Glomerular visceral epithelial cell (primary cell): ENCODE data around the gene KNOP1.
"Not testable (repeated sequence)": the region's sequence is repeated elsewhere in the genome, so short reads cannot be mapped to it uniquely, and the experiment has no call there.

ENCODE experiments used
- DNase-seq: peaks from one replicate; pipeline ENCODE4 v3.0.0-alpha.2; 2016; ENCODE audit errors: extremely low spot score

The KNOP1 gene

GRCh38 chr16:19683453-19684236, 34.4 kb downstream of the KNOP1 start:
- DNase-seq, result no peak

- DNase-seq, result no peak
These were observed 36.4 kb downstream of the KNOP1 start for GRCh38 chr16:19681637-19682036.

GRCh38 chr16:19680881-19681340, 37.1 kb downstream of the KNOP1 start:
- no peak for DNase-seq

DNA sequence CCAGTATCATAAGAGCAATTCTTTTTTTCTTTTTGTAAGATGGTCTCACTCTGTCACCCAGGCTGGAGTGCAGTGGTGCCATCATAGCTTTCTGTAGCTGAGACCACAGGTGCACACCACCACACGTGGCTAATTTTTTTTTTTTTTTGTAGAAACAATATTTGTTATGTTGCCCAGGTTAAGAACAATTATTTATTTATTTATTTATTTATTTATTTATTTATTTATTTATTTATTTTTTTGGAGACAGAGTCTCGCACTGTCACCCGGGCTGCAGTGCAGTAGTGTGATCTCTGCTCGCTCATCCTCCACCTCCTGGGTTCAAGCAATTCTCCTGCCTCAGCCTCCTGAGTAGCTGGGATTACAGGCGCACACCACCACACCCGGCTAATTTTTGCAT, 38.7 kb downstream of the KNOP1 start:
- not testable (repeated sequence) for DNase-seq

DNA sequence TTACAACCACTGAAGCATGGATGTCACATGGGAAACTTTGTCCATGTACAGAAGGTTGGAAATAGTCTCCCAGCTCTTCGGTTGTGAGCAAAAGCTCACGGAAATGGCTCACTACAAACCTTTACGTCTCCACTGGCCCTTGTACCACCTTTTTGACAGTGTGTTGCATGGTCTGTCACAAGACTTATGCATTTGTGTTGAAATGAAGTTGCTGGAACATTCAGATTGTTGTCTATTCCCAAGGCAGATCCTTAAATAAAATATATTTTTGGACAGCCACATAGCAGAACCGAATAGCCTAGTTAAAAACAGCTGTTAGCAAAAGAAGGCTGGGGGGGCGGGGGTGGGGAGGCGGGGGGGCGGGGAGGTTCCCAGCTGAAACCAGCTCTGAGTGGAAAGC, 39.2 kb downstream of the KNOP1 start:
- no peak for DNase-seq

DNA sequence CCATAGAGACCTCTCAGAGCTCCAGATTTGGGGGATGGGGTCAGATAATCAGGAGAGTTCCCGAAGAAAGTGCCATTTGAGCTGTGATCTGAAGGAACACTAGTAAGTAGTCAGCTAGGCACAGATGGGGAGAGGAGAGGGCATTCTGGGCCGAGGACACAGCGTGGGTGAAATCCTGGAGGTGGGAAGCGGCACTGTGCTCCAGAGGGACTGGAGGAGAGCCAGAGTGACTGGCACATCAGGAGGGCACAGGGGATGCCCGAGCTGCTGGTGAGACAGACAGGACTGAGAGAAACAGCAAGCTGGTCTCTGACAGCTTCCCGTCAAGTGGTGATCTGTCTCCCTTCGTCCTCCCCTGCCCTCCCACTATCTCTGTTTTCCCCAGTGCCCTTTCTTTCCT, 40.6 kb downstream of the KNOP1 start:
- DNase-seq, result no peak

DNA sequence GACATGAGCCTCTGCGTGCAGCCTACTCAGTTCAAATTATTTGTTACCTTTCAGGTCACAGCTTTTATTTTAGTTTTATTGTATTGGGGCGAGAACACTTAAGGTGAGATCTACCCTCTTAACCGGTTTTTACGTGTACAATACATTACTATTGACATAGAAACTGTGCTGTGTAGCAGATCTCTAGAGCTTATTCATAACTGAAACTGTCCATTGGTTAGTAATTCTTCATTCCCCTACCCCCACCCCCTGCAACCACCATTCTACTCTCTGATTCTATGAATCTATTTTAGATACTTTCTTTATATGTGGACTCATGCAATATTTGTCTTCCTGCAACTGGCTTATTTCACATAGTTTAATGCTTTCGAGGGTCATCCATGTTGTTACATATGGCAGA, 43.5 kb downstream of the KNOP1 start:
- no peak for DNase-seq

GRCh38 chr16:19672378-19672777, 45.6 kb downstream of the KNOP1 start:
- DNase-seq, result no peak

GRCh38 chr16:19666477-19666876, 51.5 kb downstream of the KNOP1 start:
- DNase-seq, result no peak

GRCh38 chr16:19665313-19665712, 52.7 kb downstream of the KNOP1 start:
- not testable (repeated sequence) for DNase-seq

- DNase-seq, result no peak
These were observed 53.9 kb downstream of the KNOP1 start for GRCh38 chr16:19664166-19664565.

GRCh38 chr16:19662351-19662750, 55.7 kb downstream of the KNOP1 start:
- no peak for DNase-seq

DNA sequence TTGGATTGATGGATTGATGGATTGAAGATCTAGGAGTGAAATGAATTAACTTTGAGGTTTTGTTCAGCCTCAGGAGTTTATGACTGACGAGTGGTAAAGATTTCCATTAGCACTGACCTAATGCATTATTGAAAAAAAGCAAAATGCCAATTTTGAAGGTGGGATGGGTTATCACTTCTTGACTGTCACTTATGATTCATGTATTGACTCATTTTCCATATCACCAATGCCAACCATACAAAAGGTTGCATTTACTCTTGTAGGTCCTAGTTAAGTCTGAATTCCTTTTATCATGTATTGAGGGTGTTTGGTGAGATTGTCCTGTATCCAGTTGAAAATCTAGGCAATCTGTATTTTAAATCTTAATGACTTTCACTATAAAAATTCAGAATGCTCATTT, 57.6 kb downstream of the KNOP1 start:
- no peak for DNase-seq

- DNase-seq, result no peak
These were observed 58.5 kb downstream of the KNOP1 start for GRCh38 chr16:19659554-19659953.

DNA sequence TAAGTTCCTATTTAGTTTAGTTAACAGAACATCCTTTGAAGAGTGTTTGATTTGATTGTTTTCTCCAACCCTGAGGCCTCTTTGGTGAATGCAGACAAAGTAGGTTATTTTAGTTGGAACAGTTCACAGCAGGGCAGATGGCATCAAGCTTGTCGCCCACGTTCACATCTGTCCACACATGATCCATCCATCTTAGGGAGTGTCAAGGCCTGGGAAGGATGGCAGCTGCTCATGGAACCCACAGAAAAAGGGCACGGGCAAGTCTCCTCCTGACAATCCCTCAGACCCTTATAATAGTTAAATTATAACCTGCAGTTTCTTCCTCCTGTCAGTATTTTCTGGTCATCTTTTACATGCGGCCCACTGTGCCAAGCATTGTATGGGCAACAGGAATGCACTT, 60.2 kb downstream of the KNOP1 start:
- DNase-seq, result no peak

DNA sequence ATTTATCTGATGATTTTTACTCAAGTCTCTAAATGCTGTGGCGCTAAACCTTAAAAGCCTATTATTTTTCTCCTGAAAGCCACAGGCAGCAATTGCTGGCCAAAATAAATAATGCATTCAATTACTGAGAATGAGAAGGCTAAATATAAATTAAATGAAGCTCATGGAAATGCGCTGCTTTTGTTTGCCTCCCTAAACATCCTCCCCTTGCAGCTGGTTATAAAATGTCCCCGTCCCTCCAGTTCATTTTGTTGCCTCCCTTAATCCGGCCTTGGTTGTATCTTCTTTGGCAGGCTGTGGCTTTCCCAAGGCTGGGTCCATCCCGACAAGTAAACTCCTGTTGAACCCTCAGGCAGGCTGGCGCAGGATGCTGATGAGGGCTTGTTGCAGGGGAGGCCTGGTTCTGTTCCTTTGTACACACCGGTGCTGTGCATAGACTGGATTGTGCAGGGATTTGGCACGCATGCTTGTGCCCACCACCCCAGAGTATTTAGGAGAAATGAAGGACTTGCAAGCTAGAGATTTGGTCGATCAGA, 62.7 kb downstream of the KNOP1 start:
- no peak for DNase-seq

DNA sequence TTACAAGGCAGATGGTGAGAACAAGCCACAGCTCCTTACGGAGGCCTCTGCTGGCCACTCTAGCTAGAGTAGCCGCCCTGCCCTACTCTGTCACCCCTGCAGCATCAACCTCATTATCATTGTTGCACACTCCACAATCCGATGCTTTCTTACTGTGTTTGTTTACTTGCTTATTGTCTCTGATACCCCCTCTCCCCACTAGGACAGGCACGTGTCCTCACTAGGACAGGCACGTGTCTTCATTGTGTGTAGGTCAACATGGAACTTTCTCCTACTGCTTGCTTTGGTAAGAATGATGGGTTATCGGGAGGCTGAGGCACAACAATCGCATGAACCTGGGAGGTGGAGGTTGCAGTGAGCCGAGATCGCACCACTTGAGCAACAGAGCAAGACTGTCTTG, 63.9 kb downstream of the KNOP1 start:
- DNase-seq, result no peak
